ENCODE data around the gene POLR3E. TPM values are rescaled to one million over a fixed set of nuclear protein-coding genes. Genes with fewer than 3 reads are reported as not detected.

The POLR3E gene
- total RNA-seq, 2 donors from 2014 or later: 34.4 to 43.4 TPM

DNA sequence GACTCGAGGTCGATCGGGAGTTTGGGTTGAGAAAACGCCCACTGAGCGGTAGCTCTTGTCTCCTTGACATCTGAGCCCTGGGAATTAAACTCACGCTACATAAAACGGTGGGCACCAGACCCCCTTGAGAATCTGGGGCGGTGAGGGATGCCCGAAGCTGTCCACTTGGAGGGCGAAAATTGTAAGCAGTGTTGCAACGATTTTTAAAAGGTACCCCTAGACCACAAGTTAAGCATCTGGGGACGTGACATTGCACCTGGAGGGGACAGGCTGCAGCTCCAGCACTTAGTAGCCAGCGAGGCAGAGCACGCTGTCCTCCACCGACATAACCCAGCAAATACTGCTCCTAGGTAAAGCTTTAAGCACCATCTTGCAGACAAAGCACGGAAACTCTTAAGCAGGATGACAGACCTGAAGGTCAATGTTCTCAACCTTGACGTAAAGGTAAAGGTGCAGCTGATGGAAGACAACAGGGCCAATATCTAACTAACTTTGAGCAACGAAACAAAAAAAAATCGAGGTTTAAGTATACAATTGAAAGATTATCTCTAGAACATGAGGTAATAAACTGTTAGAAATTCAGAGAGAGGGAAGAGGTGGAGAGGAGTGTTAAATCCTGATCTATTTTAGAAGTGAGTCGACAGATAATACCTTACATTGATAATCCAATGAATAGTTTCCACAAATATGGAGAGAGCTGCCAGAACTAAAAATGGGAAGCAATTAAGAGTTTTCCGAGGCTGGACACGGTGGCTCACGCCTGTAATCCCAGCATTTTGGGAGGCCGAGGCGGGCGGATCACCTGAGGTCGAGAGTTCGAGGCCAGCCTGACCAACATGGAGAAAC lies 78.1 kb downstream of the POLR3E start:
- Histone ChIP-seq H3K27ac (peak overlapping the region; percentile 85), H3K36me3 (no peaks in the 10 kb centered on the region), H3K4me3 (peak overlapping the region; percentile 92), H3K9ac (ENCODE audit: low read depth in 2 of 2, low read length in 2 of 2) (peak overlapping the region; percentile 81 to 92), H3K27me3 (no peaks in the 10 kb centered on the region), H3K9me3 (no peaks in the 10 kb centered on the region), H3K4me1 (peaks cover 6% of the 10 kb centered on the region)
- intact Hi-C loops (cut with DNase I): no loop called here
- TF ChIP-seq, protein P1, sequence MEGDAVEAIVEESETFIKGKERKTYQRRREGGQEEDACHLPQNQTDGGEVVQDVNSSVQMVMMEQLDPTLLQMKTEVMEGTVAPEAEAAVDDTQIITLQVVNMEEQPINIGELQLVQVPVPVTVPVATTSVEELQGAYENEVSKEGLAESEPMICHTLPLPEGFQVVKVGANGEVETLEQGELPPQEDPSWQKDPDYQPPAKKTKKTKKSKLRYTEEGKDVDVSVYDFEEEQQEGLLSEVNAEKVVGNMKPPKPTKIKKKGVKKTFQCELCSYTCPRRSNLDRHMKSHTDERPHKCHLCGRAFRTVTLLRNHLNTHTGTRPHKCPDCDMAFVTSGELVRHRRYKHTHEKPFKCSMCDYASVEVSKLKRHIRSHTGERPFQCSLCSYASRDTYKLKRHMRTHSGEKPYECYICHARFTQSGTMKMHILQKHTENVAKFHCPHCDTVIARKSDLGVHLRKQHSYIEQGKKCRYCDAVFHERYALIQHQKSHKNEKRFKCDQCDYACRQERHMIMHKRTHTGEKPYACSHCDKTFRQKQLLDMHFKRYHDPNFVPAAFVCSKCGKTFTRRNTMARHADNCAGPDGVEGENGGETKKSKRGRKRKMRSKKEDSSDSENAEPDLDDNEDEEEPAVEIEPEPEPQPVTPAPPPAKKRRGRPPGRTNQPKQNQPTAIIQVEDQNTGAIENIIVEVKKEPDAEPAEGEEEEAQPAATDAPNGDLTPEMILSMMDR (IDR thresholded peaks at IDR 0.05): no peak
- peak; percentile 27 for DNase-seq

DNA sequence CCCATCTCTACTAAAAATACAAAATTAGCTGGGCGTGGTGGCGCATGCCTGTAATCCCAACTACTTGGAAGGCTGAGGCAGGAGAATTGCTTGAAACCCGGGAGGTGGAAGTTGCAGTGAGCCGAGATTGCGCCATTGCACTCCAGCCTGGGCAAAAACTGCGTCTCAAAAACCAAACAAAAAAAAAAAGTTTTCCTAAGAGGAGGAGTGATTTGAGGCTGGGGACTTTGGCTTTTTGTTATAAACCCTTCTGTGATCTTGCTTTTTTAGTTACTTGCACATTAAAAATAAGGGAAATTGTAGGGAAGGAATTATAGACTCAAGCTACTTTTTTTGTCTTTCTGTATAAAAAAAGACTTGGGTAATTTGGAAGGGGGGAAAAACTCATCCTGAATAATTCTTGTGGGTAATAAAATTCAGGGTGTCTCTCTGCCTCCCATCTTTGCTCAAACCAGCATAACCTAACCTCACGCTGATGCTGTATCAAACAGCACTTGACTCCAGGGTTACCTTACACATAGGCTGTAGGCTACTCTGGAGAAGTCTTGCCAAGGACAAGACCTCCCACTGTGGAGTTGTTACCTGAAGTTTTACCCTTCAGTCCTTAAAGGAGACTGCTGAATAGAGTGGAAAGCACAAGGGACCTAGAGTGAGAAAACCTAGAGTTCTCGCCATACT lies 78.9 kb downstream of the POLR3E start:
- Histone ChIP-seq H3K9me3 (no peaks in the 10 kb centered on the region), H3K27me3 (no peaks in the 10 kb centered on the region), H3K36me3 (no peaks in the 10 kb centered on the region), H3K27ac (no peak overlapping the region), H3K9ac (ENCODE audit: low read depth in 2 of 2, low read length in 2 of 2) (no peak overlapping the region), H3K4me1 (peaks cover 6% of the 10 kb centered on the region), H3K4me3 (no peak overlapping the region)
- TF ChIP-seq, protein P1 (IDR thresholded peaks at IDR 0.05): no peak
- DNase-seq: no peak
- intact Hi-C loops (cut with DNase I): no loop called here

DNA sequence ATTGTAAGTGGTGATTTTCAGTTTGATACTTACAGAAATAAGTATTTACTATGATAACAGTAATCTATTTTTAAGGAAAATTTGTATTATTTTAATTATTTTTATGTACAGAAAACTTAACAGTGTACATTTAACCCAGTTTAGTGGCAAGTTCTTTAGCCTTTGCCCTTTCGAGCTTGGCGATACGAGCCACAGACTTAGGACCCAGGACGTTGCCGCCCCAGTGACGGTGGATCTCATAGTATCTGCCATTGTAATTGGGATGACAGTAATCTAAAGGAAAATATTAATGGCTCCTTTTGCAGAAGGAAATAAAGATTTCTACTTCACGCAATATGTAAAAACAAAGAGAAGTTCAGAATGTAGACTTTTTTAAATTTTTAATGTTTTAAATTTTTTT lies 82.4 kb downstream of the POLR3E start:
- H3K27me3 ChIP-seq: no peaks in the 10 kb centered on the region
- DNase-seq: no peak
- H3K4me1 ChIP-seq: no peaks in the 10 kb centered on the region

DNA sequence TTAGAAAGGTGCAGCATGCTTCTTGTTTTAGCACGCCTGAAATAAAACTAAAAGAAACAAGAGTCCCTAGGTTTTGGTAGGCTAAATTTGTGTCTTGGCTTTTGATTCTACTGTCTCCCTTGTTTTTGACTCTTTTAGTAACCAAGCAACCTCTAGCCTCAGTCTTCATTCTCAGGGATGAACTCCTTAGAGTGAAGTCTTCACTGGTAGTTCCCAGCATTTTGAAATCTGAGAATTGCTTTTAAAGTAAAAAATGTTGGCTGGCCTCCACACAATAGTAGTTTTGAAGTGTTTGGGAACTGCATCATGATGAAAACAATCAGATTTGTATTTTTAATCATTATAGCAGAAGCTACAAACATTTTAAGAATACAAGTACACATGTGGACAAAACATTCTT lies 83.3 kb downstream of the POLR3E start:
- Histone ChIP-seq H3K4me1 (no peaks in the 10 kb centered on the region), H3K9ac (ENCODE audit: low read depth in 2 of 2, low read length in 2 of 2) (no peak overlapping the region), H3K27me3 (no peaks in the 10 kb centered on the region), H3K4me3 (no peak overlapping the region), H3K36me3 (no peaks in the 10 kb centered on the region), H3K27ac (no peak overlapping the region), H3K9me3 (no peaks in the 10 kb centered on the region)
- intact Hi-C loops (cut with DNase I): no loop called here
- no peak for DNase-seq
- TF ChIP-seq, protein P1 (IDR thresholded peaks at IDR 0.05): no peak

More for the DNA sequence above, 82.4 kb downstream of the POLR3E start:
- Histone ChIP-seq H3K36me3 (no peaks in the 10 kb centered on the region), H3K4me3 (no peak overlapping the region), H3K9me3 (no peaks in the 10 kb centered on the region), H3K27ac (no peak overlapping the region), H3K9ac (ENCODE audit: low read depth in 2 of 2, low read length in 2 of 2) (no peak overlapping the region)
- intact Hi-C loops (cut with DNase I): no loop called here
- TF ChIP-seq, protein P1 (IDR thresholded peaks at IDR 0.05): no peak

DNA sequence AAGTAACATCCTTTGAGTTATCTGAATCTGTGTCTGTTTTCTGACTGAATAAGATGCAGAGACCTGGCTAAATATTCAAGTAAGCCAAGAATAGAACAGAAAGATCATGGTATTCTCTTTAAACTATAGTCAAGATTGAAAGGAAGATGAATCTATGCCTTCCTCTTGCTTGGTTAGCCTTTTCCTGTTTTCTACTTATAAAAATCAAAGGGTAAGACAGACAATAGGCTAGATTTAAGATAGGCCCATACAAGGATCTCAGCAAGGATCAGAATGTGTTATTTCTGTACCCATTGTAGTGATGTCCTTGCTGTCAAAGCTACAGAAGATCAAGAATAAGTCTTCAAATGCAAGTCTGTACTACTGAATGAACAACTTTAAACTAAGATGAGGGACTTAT lies 84.2 kb downstream of the POLR3E start:
- Histone ChIP-seq H3K27ac (no peak overlapping the region), H3K9ac (ENCODE audit: low read depth in 2 of 2, low read length in 2 of 2) (no peak overlapping the region), H3K27me3 (no peaks in the 10 kb centered on the region), H3K4me1 (no peaks in the 10 kb centered on the region), H3K4me3 (no peak overlapping the region), H3K9me3 (no peaks in the 10 kb centered on the region), H3K36me3 (no peaks in the 10 kb centered on the region)
- TF ChIP-seq, protein P1 (IDR thresholded peaks at IDR 0.05): no peak
- no peak for DNase-seq
- intact Hi-C loops (cut with DNase I): no loop called here
